ENCODE data around the gene GNLY.

Gene GNLY

DNA sequence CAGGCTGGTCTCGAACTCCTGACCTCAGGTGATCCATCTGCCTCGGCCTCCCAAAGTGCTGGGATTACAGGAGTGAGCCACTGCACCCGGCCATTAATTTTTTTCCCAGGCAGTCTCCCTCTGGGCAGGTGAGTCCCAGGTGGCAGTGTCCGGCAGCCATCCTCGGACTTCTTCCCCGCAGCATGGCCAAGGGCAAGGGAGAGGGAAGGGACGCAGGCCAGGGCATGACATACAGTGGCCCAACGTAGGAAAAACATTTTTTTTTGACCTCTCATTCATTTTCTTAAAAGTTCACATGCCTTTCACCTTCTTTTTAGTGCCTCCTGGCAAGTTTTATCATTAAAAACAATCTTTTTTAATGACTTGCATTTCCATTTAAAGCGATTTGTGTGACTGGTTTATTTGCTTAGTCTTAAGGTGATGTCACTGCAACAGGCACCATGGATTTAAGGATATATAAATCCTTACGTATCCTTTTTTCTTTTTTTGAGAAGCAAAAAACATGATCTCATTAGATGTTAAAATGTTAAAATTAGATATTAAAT is 36.6 kb downstream of the GNLY start:
- ATAC-seq (no peak), DNase-seq (no peak)
- Mint-ChIP-seq H3K27ac (no peak overlapping the region), H3K36me3 (ENCODE audit: low read depth) (no peaks in the 10 kb centered on the region), H3K27me3 (peaks cover 8% of the 10 kb centered on the region), H3K9me3 (no peaks in the 10 kb centered on the region), H3K4me3 (no peak overlapping the region), H3K4me1 (peaks cover 2% of the 10 kb centered on the region)

GRCh38 chr2:85731606-85732005 is 37.4 kb downstream of the GNLY start:
- DNase-seq (no peak), ATAC-seq (no peak)
- Mint-ChIP-seq H3K4me1 (peaks cover 2% of the 10 kb centered on the region), H3K27me3 (peaks cover 8% of the 10 kb centered on the region), H3K9me3 (no peaks in the 10 kb centered on the region), H3K36me3 (ENCODE audit: low read depth) (no peaks in the 10 kb centered on the region), H3K4me3 (no peak overlapping the region), H3K27ac (no peak overlapping the region)

- Mint-ChIP-seq H3K4me3 (no peak overlapping the region), H3K27ac (no peak overlapping the region), H3K4me1 (peaks cover 2% of the 10 kb centered on the region), H3K27me3 (peaks cover 8% of the 10 kb centered on the region), H3K36me3 (ENCODE audit: low read depth) (no peaks in the 10 kb centered on the region), H3K9me3 (no peaks in the 10 kb centered on the region)
- no peak for ATAC-seq
- no peak for DNase-seq
Observed at GRCh38 chr2:85732467-85733120, 38.4 kb downstream of the GNLY start.

DNA sequence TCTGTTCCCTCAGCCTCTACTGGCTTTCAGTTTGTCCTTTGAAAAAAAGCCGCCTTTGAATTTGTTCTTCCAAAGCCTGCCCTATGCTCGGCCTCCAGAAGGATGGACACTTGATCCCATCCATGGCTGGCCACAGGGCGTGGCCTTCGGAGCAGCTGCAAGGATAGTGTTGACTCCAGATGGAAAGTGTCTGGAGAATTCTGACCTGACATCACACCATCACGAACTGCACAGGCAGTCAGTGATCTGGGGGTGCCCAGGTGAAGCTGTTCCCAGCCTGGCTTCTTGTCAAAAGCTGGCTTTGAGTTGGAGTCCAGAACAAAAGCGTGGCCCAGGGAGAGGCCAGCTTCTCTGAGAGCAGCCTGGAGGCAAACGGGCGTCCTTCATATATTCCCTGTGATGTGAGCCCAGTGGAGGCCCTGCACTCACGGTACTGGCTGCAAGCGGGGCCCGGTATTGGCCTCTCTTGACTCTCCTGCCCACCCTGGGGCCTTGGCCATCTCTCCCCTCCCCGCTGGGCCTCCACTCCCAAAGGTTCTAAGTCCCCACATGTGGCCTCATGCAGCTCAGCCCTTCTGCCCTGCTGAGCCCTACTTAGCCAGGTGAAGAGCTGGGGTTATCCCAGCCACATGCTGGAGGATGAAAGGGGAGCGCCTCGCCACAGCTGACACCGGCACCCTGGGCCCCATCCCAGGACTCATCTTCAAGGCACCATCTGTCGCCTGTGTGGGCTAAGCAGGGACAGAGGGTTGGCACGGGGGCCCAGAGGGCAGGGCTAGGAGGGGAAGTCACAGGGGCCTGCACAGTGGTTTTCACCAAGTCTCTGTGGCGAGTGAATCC is 39.2 kb downstream of the GNLY start:
- Mint-ChIP-seq H3K27me3 (peaks cover 8% of the 10 kb centered on the region), H3K4me3 (no peak overlapping the region), H3K4me1 (peaks cover 2% of the 10 kb centered on the region), H3K36me3 (ENCODE audit: low read depth) (no peaks in the 10 kb centered on the region), H3K9me3 (no peaks in the 10 kb centered on the region), H3K27ac (no peak overlapping the region)
- DNase-seq: no peak
- ATAC-seq: no peak

- no peaks in the 10 kb centered on the region for H3K9me3 Mint-ChIP-seq
- no peak overlapping the region for H3K4me3 Mint-ChIP-seq
- no peak overlapping the region for H3K27ac Mint-ChIP-seq
- ATAC-seq (no peak), DNase-seq (no peak)
- H3K27me3 Mint-ChIP-seq: peaks cover 1% of the 10 kb centered on the region
- no peaks in the 10 kb centered on the region for H3K36me3 Mint-ChIP-seq (ENCODE audit: low read depth)
- H3K4me1 Mint-ChIP-seq: no peaks in the 10 kb centered on the region
Observed at GRCh38 chr2:85734015-85734414, 39.9 kb downstream of the GNLY start.

DNA sequence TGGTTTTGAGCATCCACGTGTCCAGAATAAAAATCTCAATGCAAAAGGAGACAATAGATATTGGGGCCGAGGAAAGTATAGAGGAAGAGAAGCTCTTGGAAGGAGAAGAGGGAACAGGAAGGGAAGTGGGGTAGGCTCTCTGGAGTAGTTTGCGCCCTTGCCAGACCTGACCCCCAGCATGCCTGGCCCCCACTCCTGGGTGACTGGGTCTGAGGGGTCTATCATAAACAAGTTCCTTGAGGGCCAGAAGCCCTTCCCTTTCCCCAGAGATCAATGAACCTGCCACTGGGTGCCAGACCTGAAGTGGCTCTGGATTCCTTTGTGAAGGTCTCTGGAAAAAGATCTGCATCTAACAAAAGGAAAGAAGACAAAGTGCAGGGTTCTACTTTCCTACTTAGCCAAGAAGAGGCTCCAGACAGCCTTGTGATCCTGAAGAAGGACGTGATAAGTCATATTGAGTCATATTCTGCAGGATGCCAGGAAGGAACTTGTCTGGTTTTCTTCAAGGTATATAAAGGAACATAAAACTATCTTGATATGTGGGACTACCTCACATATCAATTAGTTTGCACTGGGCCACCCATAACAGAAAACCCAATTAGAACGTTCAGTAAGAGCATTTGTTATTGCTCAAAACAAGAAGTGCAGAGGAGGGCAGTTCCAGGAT is 40.9 kb downstream of the GNLY start:
- H3K36me3 Mint-ChIP-seq (ENCODE audit: low read depth): no peaks in the 10 kb centered on the region
- no peak overlapping the region for H3K27ac Mint-ChIP-seq
- H3K9me3 Mint-ChIP-seq: no peaks in the 10 kb centered on the region
- H3K4me1 Mint-ChIP-seq: no peaks in the 10 kb centered on the region
- no peaks in the 10 kb centered on the region for H3K27me3 Mint-ChIP-seq
- ATAC-seq (no peak), DNase-seq (no peak)
- H3K4me3 Mint-ChIP-seq: no peak overlapping the region

GRCh38 chr2:85735691-85736090 is 41.5 kb downstream of the GNLY start:
- no peaks in the 10 kb centered on the region for H3K4me1 Mint-ChIP-seq
- ATAC-seq: no peak
- H3K9me3 Mint-ChIP-seq: no peaks in the 10 kb centered on the region
- H3K4me3 Mint-ChIP-seq: no peak overlapping the region
- H3K36me3 Mint-ChIP-seq (ENCODE audit: low read depth): no peaks in the 10 kb centered on the region
- no peaks in the 10 kb centered on the region for H3K27me3 Mint-ChIP-seq
- no peak for DNase-seq
- H3K27ac Mint-ChIP-seq: no peak overlapping the region

GRCh38 chr2:85736456-85737355 is 42.5 kb downstream of the GNLY start:
- H3K27ac Mint-ChIP-seq: no peak overlapping the region
- H3K9me3 Mint-ChIP-seq: no peaks in the 10 kb centered on the region
- no peaks in the 10 kb centered on the region for H3K36me3 Mint-ChIP-seq (ENCODE audit: low read depth)
- peaks cover 7% of the 10 kb centered on the region for H3K27me3 Mint-ChIP-seq
- H3K4me3 Mint-ChIP-seq: no peak overlapping the region
- no peaks in the 10 kb centered on the region for H3K4me1 Mint-ChIP-seq
- DNase-seq (no peak), ATAC-seq (no peak)

- Mint-ChIP-seq H3K9me3 (no peaks in the 10 kb centered on the region), H3K4me3 (no peak overlapping the region), H3K36me3 (ENCODE audit: low read depth) (no peaks in the 10 kb centered on the region), H3K4me1 (no peaks in the 10 kb centered on the region), H3K27ac (no peak overlapping the region), H3K27me3 (peaks cover 14% of the 10 kb centered on the region)
- DNase-seq (no peak), ATAC-seq (no peak)
Observed at GRCh38 chr2:85737481-85737880, 43.3 kb downstream of the GNLY start.

DNA sequence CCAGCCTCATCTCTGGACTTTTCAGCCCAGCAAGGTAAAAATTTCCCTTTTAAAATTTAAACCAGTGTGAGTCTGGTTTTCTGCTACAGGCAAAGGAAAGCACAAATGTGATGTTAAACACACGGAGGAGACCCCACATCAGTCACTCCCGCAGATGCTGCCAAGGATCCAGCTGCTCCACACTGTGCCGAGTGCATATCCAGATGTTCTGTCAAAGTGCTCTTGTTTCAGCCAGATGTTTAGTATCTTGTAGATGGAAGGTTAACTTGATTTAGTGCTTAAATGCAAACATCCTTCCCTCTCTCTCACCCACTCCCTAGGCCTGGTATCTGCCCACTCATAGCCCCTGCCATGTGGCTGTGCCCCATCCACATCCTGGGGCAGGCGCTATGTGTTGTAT is 43.8 kb downstream of the GNLY start:
- H3K4me1 Mint-ChIP-seq: no peaks in the 10 kb centered on the region
- DNase-seq: no peak

GRCh38 chr2:85740193-85740592 is 46.0 kb downstream of the GNLY start:
- DNase-seq (no peak), ATAC-seq (no peak)
- H3K9me3 Mint-ChIP-seq: no peaks in the 10 kb centered on the region
- no peak overlapping the region for H3K27ac Mint-ChIP-seq
- no peak overlapping the region for H3K4me3 Mint-ChIP-seq
- H3K27me3 Mint-ChIP-seq: peaks cover 23% of the 10 kb centered on the region
- no peaks in the 10 kb centered on the region for H3K36me3 Mint-ChIP-seq (ENCODE audit: low read depth)
- no peaks in the 10 kb centered on the region for H3K4me1 Mint-ChIP-seq

More for the DNA sequence above, 43.8 kb downstream of the GNLY start:
- no peak overlapping the region for H3K4me3 Mint-ChIP-seq
- no peaks in the 10 kb centered on the region for H3K36me3 Mint-ChIP-seq (ENCODE audit: low read depth)
- ATAC-seq: no peak
- no peaks in the 10 kb centered on the region for H3K9me3 Mint-ChIP-seq
- H3K27me3 Mint-ChIP-seq: peaks cover 17% of the 10 kb centered on the region
- H3K27ac Mint-ChIP-seq: no peak overlapping the region

DNA sequence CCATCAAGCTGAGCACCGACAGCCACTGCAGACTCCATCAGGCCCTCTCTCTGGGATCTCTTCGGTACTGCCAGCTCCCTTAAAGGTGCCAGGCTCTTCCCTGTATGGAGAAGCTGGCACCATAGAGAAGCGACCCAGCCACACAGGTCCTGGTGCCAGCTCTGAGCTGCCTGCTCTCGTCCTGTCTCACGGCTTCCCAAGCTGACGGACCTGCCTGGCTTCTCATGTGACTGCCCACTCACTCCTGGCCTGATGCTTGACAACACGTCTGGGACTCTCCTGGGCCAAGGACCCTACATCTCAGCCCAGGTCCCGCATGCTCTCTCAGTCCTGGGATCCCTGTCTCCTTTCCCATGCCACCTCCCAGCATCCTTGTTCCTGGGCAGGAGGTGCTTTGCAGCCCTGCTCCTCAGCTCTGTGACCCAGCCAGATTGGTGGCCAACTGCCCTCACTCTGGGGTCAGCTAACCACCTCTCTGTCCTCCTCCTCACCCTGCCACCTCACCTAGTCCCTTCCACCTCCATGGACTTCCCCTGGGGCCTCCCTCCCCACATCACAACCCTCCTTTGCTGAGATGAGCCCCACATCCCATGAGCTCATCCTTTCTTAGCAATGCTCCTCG is 47.2 kb downstream of the GNLY start:
- ATAC-seq (no peak), DNase-seq (no peak)
- Mint-ChIP-seq H3K4me1 (no peaks in the 10 kb centered on the region), H3K9me3 (no peaks in the 10 kb centered on the region), H3K4me3 (no peak overlapping the region), H3K36me3 (ENCODE audit: low read depth) (no peaks in the 10 kb centered on the region), H3K27ac (no peak overlapping the region), H3K27me3 (peaks cover 33% of the 10 kb centered on the region)

DNA sequence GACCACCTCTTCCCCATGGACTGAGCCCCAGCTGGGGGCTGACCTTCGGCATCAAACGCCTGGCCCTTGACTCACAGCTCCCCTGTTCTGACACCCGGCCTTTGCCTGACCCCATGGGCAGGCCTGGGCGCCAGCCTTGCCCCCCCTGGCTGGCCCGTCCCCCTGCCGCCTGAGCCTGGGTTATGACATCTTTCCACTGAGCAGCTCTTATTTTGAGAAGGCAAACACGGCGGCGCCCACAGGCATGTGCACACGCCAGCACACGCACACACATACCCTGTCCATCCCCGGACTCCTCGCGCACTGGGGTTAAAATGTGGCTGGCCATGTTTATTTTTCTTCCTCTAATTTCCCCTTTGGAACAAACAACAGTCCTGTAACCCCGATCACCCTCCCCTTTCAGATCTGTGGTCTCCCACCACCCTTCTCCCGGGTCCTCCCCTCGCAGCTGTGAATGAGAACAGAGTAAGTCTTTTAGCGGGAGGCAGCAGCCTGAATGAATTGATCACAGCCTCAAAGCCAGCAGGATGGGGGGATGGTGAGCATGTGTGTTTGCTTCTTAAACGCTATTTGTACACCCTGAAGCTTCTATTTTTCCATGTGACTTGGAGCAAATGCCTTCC is 47.8 kb downstream of the GNLY start:
- peaks cover 34% of the 10 kb centered on the region for H3K27me3 Mint-ChIP-seq
- H3K27ac Mint-ChIP-seq: no peak overlapping the region
- ATAC-seq: no peak
- no peak overlapping the region for H3K4me3 Mint-ChIP-seq
- no peak for DNase-seq
- no peaks in the 10 kb centered on the region for H3K36me3 Mint-ChIP-seq (ENCODE audit: low read depth)
- H3K4me1 Mint-ChIP-seq: no peaks in the 10 kb centered on the region
- H3K9me3 Mint-ChIP-seq: no peaks in the 10 kb centered on the region
